HTR-8/SVneo (cell line): ENCODE data around the gene ADAMTS9.

Experiments used
- DNase-seq: peaks from one replicate; pipeline ENCODE4 v3.0.0; 2011; ENCODE audit warnings: low spot score, mixed read lengths; ENCODE audit not compliant: insufficient read length
- FAIRE-seq: peaks from 2 replicates; lab custom pipeline; 2011; peaks lifted over from hg19 to GRCh38; lab: Jason Lieb, UNC

The ADAMTS9 gene

GRCh38 chr3:64659617-64659978 lies 28.2 kb downstream of the ADAMTS9 start:
- no peak for FAIRE-seq

GRCh38 chr3:64658001-64658400 lies 29.8 kb downstream of the ADAMTS9 start:
- FAIRE-seq, result no peak

More at GRCh38 chr3:64659617-64659978, 28.2 kb downstream of the ADAMTS9 start:
- no peak for DNase-seq

DNA sequence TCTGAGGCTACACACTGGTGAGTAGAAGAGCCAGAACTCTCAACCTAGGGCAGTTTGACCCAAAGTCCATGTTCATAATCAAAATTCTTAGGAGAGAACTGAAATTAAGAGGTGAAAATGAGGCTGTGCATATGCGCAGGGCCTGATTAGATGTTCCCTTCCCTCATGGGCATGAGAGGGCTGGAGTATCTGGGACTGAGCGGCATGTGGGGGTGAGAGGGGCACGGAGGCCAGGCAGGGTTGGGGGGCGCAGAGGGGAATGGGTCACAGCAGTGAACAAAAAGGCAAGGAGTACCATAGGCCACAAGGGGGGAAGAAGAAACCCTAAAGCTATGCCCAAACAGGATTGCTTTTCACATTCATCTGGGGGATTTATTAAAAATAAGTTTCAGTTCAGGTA lies 31.3 kb downstream of the ADAMTS9 start:
- no peak for DNase-seq
- no peak for FAIRE-seq

More at GRCh38 chr3:64658001-64658400, 29.8 kb downstream of the ADAMTS9 start:
- DNase-seq, result no peak

- DNase-seq, result no peak
- no peak for FAIRE-seq
Measured at GRCh38 chr3:64655160-64655559, 32.6 kb downstream of the ADAMTS9 start.

DNA sequence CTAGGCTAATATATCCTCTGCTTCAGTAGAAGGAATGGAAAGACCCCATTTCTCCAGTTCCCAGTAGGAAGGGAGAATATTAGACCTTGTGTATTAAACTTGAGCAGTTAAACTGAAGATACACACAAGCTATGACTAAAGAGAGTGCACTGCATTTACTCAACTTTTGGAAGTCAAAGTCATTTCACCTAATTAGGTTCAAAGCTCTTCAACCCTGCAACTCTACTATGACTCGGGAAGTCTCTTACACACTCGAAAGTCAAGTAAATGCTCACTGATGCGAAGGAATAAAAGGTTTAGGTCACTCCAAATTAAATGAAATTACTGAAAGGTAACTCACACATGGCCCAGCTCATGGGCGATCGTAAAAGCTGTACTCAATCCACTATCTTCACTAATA lies 33.8 kb downstream of the ADAMTS9 start:
- no peak for FAIRE-seq
- DNase-seq, result no peak

DNA sequence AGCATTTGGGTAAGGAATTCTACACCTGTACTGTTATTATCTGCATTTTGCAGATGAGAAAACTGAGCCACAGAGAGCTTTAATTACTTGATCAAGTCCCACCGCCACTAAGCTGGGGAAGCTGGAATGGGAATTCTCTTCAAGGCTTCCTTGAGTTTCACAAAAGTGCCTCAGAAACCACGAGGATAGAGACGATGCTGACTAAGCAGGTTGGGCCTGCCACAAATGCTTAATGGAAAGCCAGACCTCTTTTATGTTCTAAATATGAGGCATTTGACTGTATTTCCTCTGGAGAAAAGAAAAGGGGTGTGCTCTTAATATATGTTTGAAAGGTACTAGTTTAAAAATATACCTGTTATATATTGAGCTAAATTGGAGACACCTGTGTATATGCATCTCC lies 34.7 kb downstream of the ADAMTS9 start:
- no peak for FAIRE-seq
- DNase-seq, result no peak

DNA sequence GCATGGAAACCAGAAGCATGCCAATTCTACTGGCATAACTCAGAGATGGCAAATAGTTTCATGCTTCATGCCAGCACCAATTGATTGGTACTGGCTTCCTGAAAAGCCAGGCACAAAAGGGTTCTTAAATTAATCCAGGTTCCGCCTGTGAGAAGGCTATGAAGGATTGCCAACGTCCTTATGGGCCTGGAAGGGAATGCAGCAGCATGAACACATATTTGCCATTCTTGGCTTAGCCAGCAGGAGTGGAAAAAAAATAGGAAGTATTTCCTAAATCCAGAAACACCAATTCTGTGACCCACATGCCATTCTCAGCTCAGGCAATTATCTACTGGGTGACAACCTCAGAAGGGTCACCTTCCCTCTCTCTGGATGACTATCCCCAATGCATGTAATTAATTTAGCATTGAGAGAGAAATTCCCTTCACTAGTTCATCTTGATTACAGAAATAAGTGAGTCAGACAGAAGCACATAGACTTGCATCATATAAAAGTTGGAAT lies 36.0 kb downstream of the ADAMTS9 start:
- DNase-seq, result no peak
- FAIRE-seq, result no peak

DNA sequence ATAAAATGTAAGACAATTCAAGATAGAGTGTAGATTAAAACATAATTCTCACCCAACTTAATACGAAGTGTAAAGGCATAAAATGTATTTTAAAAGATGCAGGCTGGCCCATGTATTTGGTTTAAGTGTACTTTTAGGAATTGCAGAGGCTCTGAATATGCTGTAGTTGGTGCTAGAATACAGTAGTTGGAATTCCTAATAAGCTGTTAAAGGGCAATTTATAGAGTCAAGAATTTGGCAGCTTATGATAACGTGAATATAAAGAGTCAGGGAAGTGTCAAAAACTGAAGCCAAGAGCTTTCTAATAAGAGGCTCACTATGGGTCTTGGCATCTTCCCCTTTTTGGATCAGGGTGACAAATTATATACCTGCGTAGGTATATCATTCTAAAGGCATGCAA lies 36.5 kb downstream of the ADAMTS9 start:
- DNase-seq (no peak), FAIRE-seq (no peak)

DNA sequence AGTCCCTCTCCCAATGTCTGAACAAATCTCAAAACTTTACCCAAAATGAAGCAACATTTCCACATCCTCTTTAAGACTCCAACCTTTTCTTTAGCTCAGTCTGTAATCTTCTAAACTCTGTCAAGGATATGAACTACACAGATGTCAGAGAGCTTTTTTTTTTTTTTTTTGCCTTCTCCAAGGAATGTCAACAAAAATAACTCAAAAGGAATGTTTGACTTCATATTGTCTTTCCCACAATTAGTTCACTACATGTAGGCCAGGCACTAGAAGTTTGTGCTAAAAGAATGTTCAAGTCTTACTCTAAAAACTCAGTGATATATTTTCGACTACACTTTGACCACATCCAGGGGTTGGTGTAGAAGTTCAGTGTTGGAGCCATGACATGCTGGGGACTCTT lies 37.1 kb downstream of the ADAMTS9 start:
- no peak for DNase-seq
- no peak for FAIRE-seq

- DNase-seq, result no peak
- FAIRE-seq, result no peak
Measured at GRCh38 chr3:64650096-64650622, 37.6 kb downstream of the ADAMTS9 start.

GRCh38 chr3:64648927-64649906 lies 38.6 kb downstream of the ADAMTS9 start:
- FAIRE-seq (no peak), DNase-seq (no peak)

DNA sequence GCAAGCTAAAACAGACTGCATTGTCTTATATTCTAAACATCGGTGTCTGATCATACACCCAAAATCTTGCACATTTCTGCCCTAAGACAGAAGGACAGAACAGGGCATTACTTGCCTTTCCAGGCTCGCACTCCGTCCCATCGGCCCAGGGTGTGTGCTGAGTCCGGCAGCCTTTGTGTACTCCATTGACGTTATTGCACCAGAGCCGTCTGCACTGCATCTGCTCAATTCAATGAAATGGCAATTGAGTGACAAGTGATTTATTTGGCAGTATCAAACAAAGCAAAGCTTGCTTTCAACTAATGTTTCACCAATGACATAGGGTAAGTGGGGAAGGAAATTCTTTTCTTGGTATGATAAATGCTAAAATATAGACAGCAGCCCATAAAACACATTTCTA lies 40.0 kb downstream of the ADAMTS9 start:
- DNase-seq, result no peak
- no peak for FAIRE-seq

DNA sequence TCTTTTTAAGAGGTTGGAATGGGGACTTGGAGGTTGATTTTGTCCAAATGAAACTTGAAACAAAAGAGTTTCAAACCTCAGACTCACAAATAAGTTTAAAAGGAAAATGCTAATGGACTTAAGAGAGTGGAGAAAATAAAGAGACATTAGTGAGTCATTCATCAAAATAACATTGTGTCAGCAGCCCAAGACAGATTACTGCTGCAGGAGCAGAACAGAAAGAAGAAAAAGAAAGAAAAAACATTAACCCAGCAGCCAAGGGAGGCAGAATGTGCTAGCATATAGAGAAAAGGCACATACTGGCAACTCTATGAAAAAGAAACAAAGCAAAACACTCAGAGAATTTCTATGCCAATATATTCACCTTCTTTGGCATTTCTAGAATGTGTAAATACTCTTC lies 42.6 kb downstream of the ADAMTS9 start:
- no peak for DNase-seq
- FAIRE-seq, result no peak

DNA sequence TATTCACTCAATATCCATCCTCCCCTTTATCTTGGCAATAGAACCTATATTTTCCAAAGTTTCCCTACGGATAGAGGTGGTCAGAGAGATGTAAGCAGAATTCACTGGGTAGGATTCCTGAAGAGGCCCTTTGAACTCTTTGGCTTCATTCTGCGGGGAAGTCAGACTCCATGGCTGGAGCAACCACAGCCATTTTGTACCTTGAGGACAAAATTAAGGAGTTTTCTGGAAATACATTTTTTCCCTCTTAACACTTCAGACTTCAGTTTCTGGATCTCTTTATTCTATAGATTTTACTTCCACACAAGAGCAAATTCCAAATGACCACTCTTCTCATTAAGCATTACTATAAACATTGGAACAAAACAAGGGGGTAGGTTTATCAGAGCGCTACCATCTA lies 43.3 kb downstream of the ADAMTS9 start:
- DNase-seq (no peak), FAIRE-seq (no peak)

DNA sequence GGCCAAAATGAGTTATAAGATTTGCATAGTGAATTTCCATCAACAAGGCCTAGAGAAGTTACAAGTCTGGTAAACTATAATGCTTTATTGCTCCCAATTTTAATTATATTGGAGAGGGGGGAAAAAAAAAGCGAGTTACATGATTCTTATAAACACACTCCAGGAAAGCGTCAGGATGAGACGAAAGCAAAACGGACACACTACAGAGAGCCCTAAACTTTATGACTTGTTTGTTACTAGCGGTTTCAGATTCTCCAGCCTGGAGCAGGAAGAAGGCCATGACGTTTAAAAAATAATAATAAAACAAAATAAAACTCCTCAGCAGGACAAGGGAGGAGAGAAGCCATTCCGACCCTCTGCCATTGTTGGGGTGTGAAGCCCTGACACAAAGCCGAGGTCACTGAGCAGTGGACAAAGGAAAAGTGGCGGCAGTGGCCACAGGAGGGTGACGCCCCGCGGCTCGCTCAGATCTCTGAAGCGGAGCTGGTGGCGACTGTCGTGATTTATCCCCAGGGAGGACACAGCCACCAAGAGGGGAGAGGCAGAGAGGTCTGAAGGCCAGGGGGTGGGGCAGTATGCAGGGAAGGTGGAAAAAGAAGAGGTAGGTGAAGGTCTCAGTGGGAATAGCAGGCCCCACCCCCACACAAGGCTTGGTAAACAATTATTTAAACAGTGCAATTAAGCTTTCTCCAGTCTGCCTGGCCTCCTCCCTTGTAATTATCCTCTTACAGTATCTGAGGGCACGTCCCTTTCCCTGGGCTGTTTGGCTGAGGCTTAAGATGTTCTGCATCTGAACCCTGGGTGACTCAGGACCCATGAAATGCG lies 45.3 kb downstream of the ADAMTS9 start:
- no peak for FAIRE-seq
- no peak for DNase-seq

- FAIRE-seq (no peak), DNase-seq (no peak)
Measured at GRCh38 chr3:64638981-64639481, 48.8 kb downstream of the ADAMTS9 start.

- no peak for DNase-seq
- FAIRE-seq, result no peak
Measured at GRCh38 chr3:64638511-64638910, 49.3 kb downstream of the ADAMTS9 start.

GRCh38 chr3:64634417-64634816 lies 53.4 kb downstream of the ADAMTS9 start:
- FAIRE-seq, result no peak
- no peak for DNase-seq

DNA sequence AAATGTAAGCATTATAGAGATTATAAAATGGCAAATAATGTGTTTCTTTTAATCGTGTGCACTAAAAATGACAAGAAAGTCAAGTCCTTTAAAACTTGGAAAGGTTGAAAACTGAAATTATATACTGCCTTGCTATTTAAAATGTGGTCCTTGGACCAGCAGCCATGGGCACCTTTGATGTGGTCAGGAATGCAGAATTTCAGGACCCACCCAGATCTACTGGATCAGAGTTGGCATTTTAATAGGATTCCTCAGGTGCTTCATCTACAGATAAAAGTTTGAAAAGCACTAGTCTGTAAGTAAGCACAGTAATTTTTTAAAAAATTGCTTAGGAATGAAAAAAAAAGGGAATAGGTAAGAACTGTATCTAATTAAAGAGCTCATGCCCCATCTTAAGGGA lies 55.8 kb downstream of the ADAMTS9 start:
- FAIRE-seq (no peak), DNase-seq (no peak)

DNA sequence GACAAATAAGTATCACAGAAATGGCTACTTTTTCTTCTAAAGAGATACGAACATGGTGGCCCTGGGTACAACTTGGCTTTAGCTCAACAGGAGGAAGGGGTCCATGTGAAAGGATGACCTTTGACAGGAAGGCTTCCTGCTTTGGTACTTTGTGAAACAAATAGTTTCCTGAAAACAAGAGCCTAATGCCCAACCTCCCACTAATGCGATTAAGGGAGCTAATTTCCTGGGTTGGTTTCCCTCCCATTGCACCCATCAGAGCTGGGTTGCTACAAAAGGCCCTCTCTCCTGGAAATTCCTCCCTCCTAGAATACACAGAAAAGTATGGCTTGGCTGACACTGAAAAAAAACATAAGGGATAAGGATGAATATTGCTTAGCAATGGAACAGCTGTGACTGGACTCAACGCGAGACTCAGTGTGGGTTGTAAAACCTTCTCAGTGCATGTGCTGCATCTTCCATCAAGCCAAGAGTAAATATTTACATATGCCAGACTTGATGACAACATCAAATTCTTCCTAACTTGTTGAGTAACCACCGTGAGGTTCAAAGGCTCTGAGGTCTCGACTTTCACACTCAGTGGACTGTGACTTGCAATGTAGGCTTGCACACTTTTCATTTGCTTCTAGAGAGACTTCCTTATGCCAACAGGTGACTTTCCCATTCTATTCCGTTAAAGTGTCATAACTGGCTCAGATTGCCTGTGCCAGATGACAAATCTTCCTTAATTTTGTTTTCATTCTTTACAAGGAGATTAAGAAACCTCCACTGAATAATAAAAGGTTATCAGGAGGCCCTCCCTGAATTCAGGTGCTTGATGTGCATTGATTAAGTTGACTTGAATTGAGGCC lies 60.1 kb downstream of the ADAMTS9 start:
- no peak for FAIRE-seq
- DNase-seq, result no peak
